H1 (cell line): ENCODE data around the gene CNOT3. TPM values are rescaled to one million over a fixed set of nuclear protein-coding genes. Genes with fewer than 3 reads are reported as not detected.

ENCODE experiments used
- TAF7 ChIP-seq: optimal IDR thresholded peaks from 2 replicates; pipeline ENCODE3; 2011; ENCODE audit warnings: low read depth, mild to moderate bottlenecking, inconsistent platforms, low read length, moderate library complexity, borderline replicate concordance
- polyA plus RNA-seq, 7 experiments: library from polyadenylated mRNA; depleted of rRNA in 3 of 7; stranded (reverse) in 5 of 7; unstranded in 2 of 7; fragments of >200 nt in 5 of 7; fragments of 200-250 nt in 2 of 7; gene quantifications; 1 replicate in 5 of 7; 2 replicates in 1 of 7; 4 replicates in 1 of 7; pipeline versions ENCODE4 v1.2.1 to v1.2.3, GENCODE V29; 2011 to 2013; ENCODE audit warnings: missing spikeins in 2 of 7, mixed read lengths in 2 of 7
- total RNA-seq: library from RNA; stranded (reverse); fragmentation: NEBNext Ultra II Directional; extraction: Animal tissue kit (Norgen Biotek cat#: 25700); gene quantifications from 2 replicates; pipeline ENCODE4 v1.2.1, GENCODE V29; 2021

Gene CNOT3
- total and polyA plus RNA-seq, 2 of the 8 experiments (the other 6 are each of a cell fraction or from before 2014, with no cell fraction given), result 21.2 to 86.4 TPM

GRCh38 chr19:54156490-54156889 lies 18.9 kb downstream of the CNOT3 start (continued):
- TF ChIP-seq TAF7, result no peak
